ENCODE measurements around the gene THSD7A. TPM values are rescaled to one million over a fixed set of nuclear protein-coding genes. Genes with fewer than 3 reads are reported as not detected.

The THSD7A gene
- total and polyA plus RNA-seq, 7 experiments from 2014 or later = 1.2 to 1.3 TPM; not detected in 5

DNA sequence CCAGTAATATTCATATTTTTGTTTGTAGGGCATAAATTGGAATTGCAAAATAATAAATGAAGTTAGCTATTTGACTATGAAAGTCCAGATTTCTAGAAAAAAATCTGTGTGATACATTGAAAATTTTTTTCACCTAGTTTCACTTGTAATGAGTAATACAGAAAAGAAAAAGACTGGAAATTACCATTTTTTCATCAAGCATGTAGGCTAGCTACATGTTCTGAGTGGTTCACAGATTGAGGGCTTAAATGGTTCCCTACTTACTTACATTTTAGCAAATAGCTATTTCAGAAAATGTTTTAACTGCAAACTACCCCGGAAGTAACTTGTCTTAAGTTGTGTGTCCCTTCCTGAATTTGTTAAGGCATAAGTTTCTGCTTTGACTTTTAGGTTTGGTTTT, 462.3 kb downstream of the THSD7A start:
- Mint-ChIP-seq H3K36me3 (no peaks in the 10 kb centered on the region), H3K4me3 (no peak overlapping the region), H3K27me3 (peaks cover 0 to 10% (median 6%) of the 10 kb centered on the region in 5 donors), H3K4me1 (no peaks in the 10 kb centered on the region), H3K9me3 (peaks cover 0 to 2% (median 0%) of the 10 kb centered on the region in 11 donors), H3K27ac (no peak overlapping the region)
- Histone ChIP-seq H3K27me3 (ENCODE audit: control insufficient read depth in 2 of 2, insufficient read depth in 2 of 2, low read length in 2 of 2) (peaks cover 0 to 4% of the 10 kb centered on the region in 2 donors), H3K36me3 (ENCODE audit: control insufficient read depth in 2 of 3, insufficient read depth in 3 of 3, low read length in 3 of 3) (no peaks in the 10 kb centered on the region), H3K9me3 (ENCODE audit: control insufficient read depth in 2 of 3, low read length in 3 of 3) (no peaks in the 10 kb centered on the region), H3K4me3 (ENCODE audit: low read length) (no peak overlapping the region), H3K4me1 (ENCODE audit: control insufficient read depth in 2 of 2, insufficient read depth in 2 of 2, low read length in 2 of 2) (no peaks in the 10 kb centered on the region), H3K27ac (ENCODE audit: low read depth, low read length) (no peak overlapping the region)
- DNase-seq (no peak), ATAC-seq (no peak)
- intact Hi-C loops (cut with micrococcal nuclease) = loop anchor here in 1 of 2 donors (5.0 kb wide), 2 partner anchors 953 to 1123 kb away; no protein-coding TSS in a partner anchor
- ChIA-PET POLR2A (no interaction called here), CTCF (no interaction called here)

DNA sequence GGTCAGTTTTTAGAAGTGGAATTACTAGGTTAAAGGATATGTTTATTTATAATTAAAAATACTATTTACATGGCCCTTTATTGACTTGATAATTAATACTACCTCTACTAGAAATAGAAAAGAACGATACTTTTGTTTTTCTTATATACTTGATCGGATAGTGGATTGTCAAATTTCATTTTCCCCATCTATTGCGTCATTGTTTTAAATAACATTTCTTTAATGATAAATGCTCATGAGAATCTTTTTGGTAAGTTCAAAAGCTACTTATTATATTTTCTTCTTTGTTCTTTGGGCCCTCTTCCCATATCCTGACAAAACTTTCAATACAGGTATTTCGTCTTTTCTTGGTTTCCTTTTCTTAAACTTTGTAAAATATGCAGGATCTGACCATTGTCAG, 465.9 kb downstream of the THSD7A start:
- Mint-ChIP-seq H3K4me3 (no peak overlapping the region), H3K36me3 (no peaks in the 10 kb centered on the region)

DNA sequence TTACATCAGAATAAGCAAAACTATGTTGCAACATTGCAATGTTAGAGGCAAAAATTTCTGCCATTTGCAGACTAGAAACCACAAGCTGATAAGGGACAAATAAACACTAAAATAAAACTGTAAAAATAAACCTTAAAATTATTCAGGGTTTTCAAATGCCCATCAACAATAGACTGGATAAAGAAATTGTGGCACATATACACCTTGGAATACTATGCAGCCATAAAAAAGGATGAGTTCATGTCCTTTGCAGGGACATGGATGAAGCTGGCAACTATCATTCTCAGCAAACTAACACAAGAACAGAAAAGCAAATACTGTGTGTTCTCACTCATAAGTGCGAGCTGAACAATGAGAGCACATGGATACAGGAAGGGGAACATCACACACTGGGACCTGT, 473.4 kb downstream of the THSD7A start:
- Histone ChIP-seq H3K27me3 (ENCODE audit: control insufficient read depth in 2 of 2, insufficient read depth in 2 of 2, low read length in 2 of 2) (no peaks in the 10 kb centered on the region), H3K9me3 (ENCODE audit: control insufficient read depth in 2 of 3, low read length in 3 of 3) (no peaks in the 10 kb centered on the region), H3K36me3 (ENCODE audit: control insufficient read depth in 2 of 3, insufficient read depth in 3 of 3, low read length in 3 of 3) (no peaks in the 10 kb centered on the region), H3K4me3 (ENCODE audit: low read length) (no peak overlapping the region), H3K27ac (ENCODE audit: low read depth, low read length) (no peak overlapping the region), H3K4me1 (ENCODE audit: control insufficient read depth in 2 of 2, insufficient read depth in 2 of 2, low read length in 2 of 2) (no peaks in the 10 kb centered on the region)
- POLR2A ChIA-PET = no interaction called here
- intact Hi-C loops (cut with micrococcal nuclease) = no loop called here
- H3K4me1 Mint-ChIP-seq = no peaks in the 10 kb centered on the region
- no peaks in the 10 kb centered on the region for H3K36me3 Mint-ChIP-seq
- H3K27me3 Mint-ChIP-seq = peaks cover 0 to 5% (median under 1%) of the 10 kb centered on the region in 5 donors
- no peak overlapping the region for H3K27ac Mint-ChIP-seq
- no peak overlapping the region for H3K4me3 Mint-ChIP-seq
- CTCF ChIA-PET = no interaction called here
- peaks cover 0 to 6% (median 0%) of the 10 kb centered on the region in 11 donors for H3K9me3 Mint-ChIP-seq
- ATAC-seq (no peak), DNase-seq (no peak)

More for the DNA sequence above, 465.9 kb downstream of the THSD7A start:
- H3K9me3 Mint-ChIP-seq = peaks cover 0 to 6% (median 0%) of the 10 kb centered on the region in 11 donors
- ChIA-PET CTCF (no interaction called here), POLR2A (no interaction called here)
- DNase-seq = no peak
- no peaks in the 10 kb centered on the region for H3K4me1 Mint-ChIP-seq
- Histone ChIP-seq H3K36me3 (ENCODE audit: control insufficient read depth in 2 of 3, insufficient read depth in 3 of 3, low read length in 3 of 3) (no peaks in the 10 kb centered on the region), H3K27ac (ENCODE audit: low read depth, low read length) (no peak overlapping the region), H3K4me3 (ENCODE audit: low read length) (no peak overlapping the region), H3K9me3 (ENCODE audit: control insufficient read depth in 2 of 3, low read length in 3 of 3) (no peaks in the 10 kb centered on the region), H3K4me1 (ENCODE audit: control insufficient read depth in 2 of 2, insufficient read depth in 2 of 2, low read length in 2 of 2) (no peaks in the 10 kb centered on the region), H3K27me3 (ENCODE audit: control insufficient read depth in 2 of 2, insufficient read depth in 2 of 2, low read length in 2 of 2) (peaks cover 0 to 4% of the 10 kb centered on the region in 2 donors)
- no peak overlapping the region for H3K27ac Mint-ChIP-seq
- intact Hi-C loops (cut with micrococcal nuclease) = no loop called here
- peaks cover 0 to 12% (median 3%) of the 10 kb centered on the region in 5 donors for H3K27me3 Mint-ChIP-seq
- no peak for ATAC-seq

DNA sequence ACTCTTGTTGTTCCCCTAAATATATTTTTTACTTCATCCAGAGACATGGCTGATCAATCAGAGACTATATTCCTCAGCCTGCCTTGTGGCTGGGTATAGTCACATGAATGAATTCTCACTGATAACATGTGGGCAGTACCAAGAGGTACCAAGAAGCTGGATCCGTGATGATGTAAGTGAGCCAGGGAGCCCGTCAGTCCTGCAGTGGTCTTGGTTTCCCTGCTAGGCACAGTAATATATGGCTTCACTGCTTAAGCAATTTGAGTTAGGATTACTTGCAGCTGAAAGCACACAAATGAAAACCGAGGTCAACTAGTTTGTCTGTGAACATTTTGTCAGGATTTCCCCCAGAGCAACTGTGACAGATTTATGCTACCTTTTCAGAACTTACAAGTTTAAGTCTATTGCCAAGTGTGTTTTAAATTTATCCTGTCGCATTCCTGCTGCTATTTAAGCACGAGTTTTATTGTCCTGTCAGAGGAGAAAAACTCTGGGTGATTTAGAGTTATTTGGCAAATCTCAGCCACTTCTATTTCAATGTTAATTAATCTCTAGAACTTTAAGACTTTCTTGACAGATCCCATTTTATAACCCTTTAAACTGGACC, 476.5 kb downstream of the THSD7A start:
- intact Hi-C loops (cut with micrococcal nuclease) = no loop called here
- Mint-ChIP-seq H3K4me1 (peaks cover 0 to 1% (median 0%) of the 10 kb centered on the region in 7 donors), H3K27ac (no peak overlapping the region), H3K27me3 (peaks cover 3 to 19% (median 14%) of the 10 kb centered on the region in 5 donors), H3K36me3 (no peaks in the 10 kb centered on the region), H3K9me3 (peaks cover 0 to 4% (median 0%) of the 10 kb centered on the region in 11 donors), H3K4me3 (no peak overlapping the region)
- no peaks in the 10 kb centered on the region for H3K27me3 ChIP-seq (ENCODE audit: control insufficient read depth in 2 of 2, insufficient read depth in 2 of 2, low read length in 2 of 2)
- no peak for DNase-seq
- CTCF ChIA-PET = no interaction called here
- no peaks in the 10 kb centered on the region for H3K9me3 ChIP-seq (ENCODE audit: control insufficient read depth in 2 of 3, low read length in 3 of 3)
- H3K36me3 ChIP-seq (ENCODE audit: control insufficient read depth in 2 of 3, insufficient read depth in 3 of 3, low read length in 3 of 3) = no peaks in the 10 kb centered on the region
- H3K4me1 ChIP-seq (ENCODE audit: control insufficient read depth in 2 of 2, insufficient read depth in 2 of 2, low read length in 2 of 2) = no peaks in the 10 kb centered on the region
- no peak overlapping the region for H3K4me3 ChIP-seq (ENCODE audit: low read length)
- no peak overlapping the region for H3K27ac ChIP-seq (ENCODE audit: low read depth, low read length)
- no peak for ATAC-seq
- POLR2A ChIA-PET = no interaction called here

DNA sequence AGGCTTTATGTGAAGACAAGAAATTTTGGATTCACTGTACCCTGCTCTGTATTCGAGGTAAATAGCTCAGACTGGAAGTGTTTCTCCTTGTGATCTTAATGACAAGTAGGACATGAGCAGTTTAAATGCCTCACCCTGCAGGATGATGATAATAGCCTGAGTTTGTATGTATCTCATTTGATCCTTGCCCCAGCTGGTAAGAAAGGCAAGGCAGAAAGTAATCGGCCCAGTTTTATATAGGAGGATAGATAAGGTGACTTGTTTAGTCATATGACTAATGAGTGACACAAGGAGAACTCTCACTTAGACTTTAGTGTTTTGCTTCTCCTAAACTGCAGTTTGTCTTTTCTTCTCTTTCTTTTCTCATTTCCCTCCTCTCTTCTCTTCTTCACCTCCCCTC, 485.7 kb downstream of the THSD7A start:
- Histone ChIP-seq H3K36me3 (ENCODE audit: control insufficient read depth in 2 of 3, insufficient read depth in 3 of 3, low read length in 3 of 3) (no peaks in the 10 kb centered on the region), H3K4me3 (ENCODE audit: low read length) (no peak overlapping the region), H3K9me3 (ENCODE audit: control insufficient read depth in 2 of 3, low read length in 3 of 3) (no peaks in the 10 kb centered on the region), H3K27me3 (ENCODE audit: control insufficient read depth in 2 of 2, insufficient read depth in 2 of 2, low read length in 2 of 2) (no peaks in the 10 kb centered on the region), H3K27ac (ENCODE audit: low read depth, low read length) (no peak overlapping the region), H3K4me1 (ENCODE audit: control insufficient read depth in 2 of 2, insufficient read depth in 2 of 2, low read length in 2 of 2) (no peaks in the 10 kb centered on the region)
- POLR2A ChIA-PET = no interaction called here
- Mint-ChIP-seq H3K4me1 (peaks cover 0 to 8% (median 5%) of the 10 kb centered on the region in 7 donors), H3K36me3 (no peaks in the 10 kb centered on the region), H3K27ac (no peak overlapping the region), H3K4me3 (no peak overlapping the region), H3K27me3 (peaks cover 7 to 18% (median 10%) of the 10 kb centered on the region in 5 donors), H3K9me3 (peaks cover 0 to 2% (median 0%) of the 10 kb centered on the region in 11 donors)
- intact Hi-C loops (cut with micrococcal nuclease) = loop anchor here in 1 of 2 donors (10.0 kb wide), 1 partner anchor 462 kb away; no protein-coding TSS in a partner anchor
- CTCF ChIA-PET = no interaction called here
- DNase-seq (no peak), ATAC-seq (no peak)

DNA sequence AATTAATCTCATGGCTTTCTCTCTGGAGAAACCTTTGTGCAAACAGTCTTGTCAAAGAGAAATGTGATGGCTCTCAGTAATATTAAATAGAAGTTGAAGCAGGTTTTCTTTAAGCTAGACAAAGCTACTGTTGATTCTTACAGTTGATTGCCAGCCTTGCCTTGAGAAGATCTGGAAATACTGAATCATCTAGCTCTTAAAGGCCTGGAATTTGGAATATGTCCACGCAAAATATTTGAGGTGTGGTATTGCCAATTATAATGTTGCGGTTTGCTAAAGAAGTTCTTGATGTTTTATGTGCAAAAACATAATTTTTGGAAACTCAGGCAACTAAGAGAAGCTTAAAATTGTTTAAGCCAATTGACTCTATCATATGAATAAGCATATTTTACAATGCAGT, 486.4 kb downstream of the THSD7A start:
- no peak overlapping the region for H3K27ac Mint-ChIP-seq
- no peaks in the 10 kb centered on the region for H3K36me3 Mint-ChIP-seq
- no peak for ATAC-seq
- peaks cover 0 to 1% (median 0%) of the 10 kb centered on the region in 11 donors for H3K9me3 Mint-ChIP-seq
- Histone ChIP-seq H3K36me3 (ENCODE audit: control insufficient read depth in 2 of 3, insufficient read depth in 3 of 3, low read length in 3 of 3) (no peaks in the 10 kb centered on the region), H3K27me3 (ENCODE audit: control insufficient read depth in 2 of 2, insufficient read depth in 2 of 2, low read length in 2 of 2) (no peaks in the 10 kb centered on the region), H3K27ac (ENCODE audit: low read depth, low read length) (no peak overlapping the region), H3K4me1 (ENCODE audit: control insufficient read depth in 2 of 2, insufficient read depth in 2 of 2, low read length in 2 of 2) (no peaks in the 10 kb centered on the region), H3K9me3 (ENCODE audit: control insufficient read depth in 2 of 3, low read length in 3 of 3) (no peaks in the 10 kb centered on the region), H3K4me3 (ENCODE audit: low read length) (no peak overlapping the region)
- intact Hi-C loops (cut with micrococcal nuclease) = loop anchor here in 1 of 2 donors (10.0 kb wide), 1 partner anchor 461 kb away; no protein-coding TSS in a partner anchor
- POLR2A ChIA-PET = interaction anchor here (0.8 kb wide), 1 partner anchor 272 kb away, joined by 3 read pairs; no protein-coding TSS in a partner anchor
- no peak overlapping the region for H3K4me3 Mint-ChIP-seq
- CTCF ChIA-PET = interaction anchor here (0.6 kb wide), 1 partner anchor 234 kb away, joined by 3 read pairs; no protein-coding TSS in a partner anchor
- DNase-seq = no peak
- peaks cover 6 to 12% (median 10%) of the 10 kb centered on the region in 5 donors for H3K27me3 Mint-ChIP-seq
- H3K4me1 Mint-ChIP-seq = peaks cover 0 to 8% (median 5%) of the 10 kb centered on the region in 7 donors
